ENCODE data around the gene ATP8B1. TPM values are rescaled to one million over a fixed set of nuclear protein-coding genes. Genes with fewer than 3 reads are reported as not detected.

Gene ATP8B1
- total and polyA plus RNA-seq, 2 experiments from 2014 or later = 1.7 to 3.0 TPM

DNA sequence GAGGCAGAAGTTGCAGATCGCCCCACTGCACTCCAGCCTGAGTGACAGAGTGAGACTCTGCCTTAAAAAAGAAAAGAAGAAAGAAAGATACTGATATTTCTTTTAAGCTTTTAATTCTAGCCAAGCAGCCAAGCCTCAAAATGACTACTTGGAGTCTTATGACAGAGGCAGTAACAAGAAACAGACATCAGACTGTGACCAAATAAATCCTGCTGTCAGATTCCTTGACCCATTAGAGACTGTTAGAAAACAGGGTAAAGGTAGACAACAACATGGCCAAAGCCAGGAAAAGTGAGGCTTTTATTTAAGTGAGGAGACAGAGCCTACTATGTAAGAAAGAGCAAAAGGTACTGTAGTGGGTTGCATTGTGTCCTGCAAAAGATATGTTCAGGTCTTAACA, 98.1 kb downstream of the ATP8B1 start (continued):
- TF ChIP-seq, protein P1, sequence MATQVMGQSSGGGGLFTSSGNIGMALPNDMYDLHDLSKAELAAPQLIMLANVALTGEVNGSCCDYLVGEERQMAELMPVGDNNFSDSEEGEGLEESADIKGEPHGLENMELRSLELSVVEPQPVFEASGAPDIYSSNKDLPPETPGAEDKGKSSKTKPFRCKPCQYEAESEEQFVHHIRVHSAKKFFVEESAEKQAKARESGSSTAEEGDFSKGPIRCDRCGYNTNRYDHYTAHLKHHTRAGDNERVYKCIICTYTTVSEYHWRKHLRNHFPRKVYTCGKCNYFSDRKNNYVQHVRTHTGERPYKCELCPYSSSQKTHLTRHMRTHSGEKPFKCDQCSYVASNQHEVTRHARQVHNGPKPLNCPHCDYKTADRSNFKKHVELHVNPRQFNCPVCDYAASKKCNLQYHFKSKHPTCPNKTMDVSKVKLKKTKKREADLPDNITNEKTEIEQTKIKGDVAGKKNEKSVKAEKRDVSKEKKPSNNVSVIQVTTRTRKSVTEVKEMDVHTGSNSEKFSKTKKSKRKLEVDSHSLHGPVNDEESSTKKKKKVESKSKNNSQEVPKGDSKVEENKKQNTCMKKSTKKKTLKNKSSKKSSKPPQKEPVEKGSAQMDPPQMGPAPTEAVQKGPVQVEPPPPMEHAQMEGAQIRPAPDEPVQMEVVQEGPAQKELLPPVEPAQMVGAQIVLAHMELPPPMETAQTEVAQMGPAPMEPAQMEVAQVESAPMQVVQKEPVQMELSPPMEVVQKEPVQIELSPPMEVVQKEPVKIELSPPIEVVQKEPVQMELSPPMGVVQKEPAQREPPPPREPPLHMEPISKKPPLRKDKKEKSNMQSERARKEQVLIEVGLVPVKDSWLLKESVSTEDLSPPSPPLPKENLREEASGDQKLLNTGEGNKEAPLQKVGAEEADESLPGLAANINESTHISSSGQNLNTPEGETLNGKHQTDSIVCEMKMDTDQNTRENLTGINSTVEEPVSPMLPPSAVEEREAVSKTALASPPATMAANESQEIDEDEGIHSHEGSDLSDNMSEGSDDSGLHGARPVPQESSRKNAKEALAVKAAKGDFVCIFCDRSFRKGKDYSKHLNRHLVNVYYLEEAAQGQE (IDR thresholded peaks at IDR 0.05; ENCODE audit: unreplicated experiment) = no peak

DNA sequence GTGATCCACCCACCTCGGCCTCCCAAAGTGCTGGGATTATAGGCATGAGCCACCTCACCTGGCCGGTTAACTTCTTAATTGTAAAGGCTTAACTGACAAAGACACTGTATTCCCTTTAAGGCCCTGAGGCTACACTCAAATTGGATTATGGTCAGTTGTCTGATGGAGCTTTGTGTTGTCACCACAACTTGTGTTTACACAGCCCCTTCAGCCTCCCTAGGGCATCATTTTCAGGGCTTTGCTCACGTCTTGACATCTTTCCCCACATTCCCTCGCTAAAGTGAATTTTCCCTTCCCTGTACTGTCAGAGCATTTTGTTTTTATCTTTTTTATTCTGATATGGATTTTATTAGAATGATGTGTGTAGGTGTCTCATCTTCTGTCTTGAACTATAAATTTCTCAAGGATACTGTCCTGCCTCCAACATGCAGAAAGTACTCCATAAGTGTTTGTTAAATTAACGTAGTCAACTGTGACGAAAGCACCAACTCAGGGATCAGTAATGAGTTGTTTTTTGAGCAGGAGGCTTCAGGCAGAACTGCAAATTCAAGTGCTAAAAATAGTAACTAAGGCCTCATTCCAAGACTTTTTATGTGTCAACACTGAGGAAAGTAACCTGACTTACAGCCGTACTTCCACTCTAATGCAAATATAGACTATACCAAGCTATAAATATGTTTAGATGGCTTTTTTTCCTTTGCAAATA, 104.4 kb downstream of the ATP8B1 start:
- peaks cover 3% of the 10 kb centered on the region for H3K27me3 Mint-ChIP-seq (ENCODE audit: insufficient read depth, low read depth, poor library complexity)
- DNase-seq (ENCODE audit: low spot score) (no peak), ATAC-seq (no peak)
- Histone ChIP-seq H3K27ac (ENCODE audit: low read depth) (no peak overlapping the region), H3K9me2 (ENCODE audit: insufficient read depth) (no peaks in the 10 kb centered on the region), H3K4me1 (ENCODE audit: insufficient read depth) (no peaks in the 10 kb centered on the region), H3K4me3 (no peak overlapping the region), H3F3A (replicated peaks; ENCODE audit: low read depth) (no peaks in the 10 kb centered on the region), H3K36me3 (ENCODE audit: insufficient read depth) (no peaks in the 10 kb centered on the region), H3K27me3 (ENCODE audit: insufficient read depth) (no peaks in the 10 kb centered on the region), H3K4me2 (no peak overlapping the region), H2AFZ (no peak overlapping the region), H3K79me2 (replicated peaks; ENCODE audit: insufficient read depth) (no peaks in the 10 kb centered on the region), H4K20me1 (replicated peaks; ENCODE audit: insufficient read depth) (no peaks in the 10 kb centered on the region)
- H3K9me3 Mint-ChIP-seq = no peaks in the 10 kb centered on the region
- no peaks in the 10 kb centered on the region for H3K36me3 Mint-ChIP-seq (ENCODE audit: low read depth)
- no peak overlapping the region for H3K27ac Mint-ChIP-seq
- H3K4me3 Mint-ChIP-seq = no peak overlapping the region
- no peaks in the 10 kb centered on the region; the same call in 2 of the 3 replicates for H3K4me1 Mint-ChIP-seq
- TF ChIP-seq EZH2phosphoT487 (IDR thresholded peaks at IDR 0.05; ENCODE audit: unreplicated experiment) (no peak), POLR2AphosphoS5 (IDR thresholded peaks at IDR 0.05; ENCODE audit: low read depth) (no peak), ZNF331 (CRISPR knock-in tag; IDR thresholded peaks at IDR 0.05; ENCODE audit: low read depth) (no peak), NANOG (IDR thresholded peaks at IDR 0.05; ENCODE audit: borderline replicate concordance) (no peak), JUNB (IDR thresholded peaks at IDR 0.05; ENCODE audit: unreplicated experiment) (no peak), EZH2 (IDR thresholded peaks at IDR 0.05; ENCODE audit: low read depth, unreplicated experiment) (no peak), CREB1 (CRISPR knock-in tag; IDR thresholded peaks at IDR 0.05; ENCODE audit: low read depth) (no peak), STAT1 (IDR thresholded peaks at IDR 0.05; ENCODE audit: unreplicated experiment) (no peak)
- TF ChIP-seq, protein P2, sequence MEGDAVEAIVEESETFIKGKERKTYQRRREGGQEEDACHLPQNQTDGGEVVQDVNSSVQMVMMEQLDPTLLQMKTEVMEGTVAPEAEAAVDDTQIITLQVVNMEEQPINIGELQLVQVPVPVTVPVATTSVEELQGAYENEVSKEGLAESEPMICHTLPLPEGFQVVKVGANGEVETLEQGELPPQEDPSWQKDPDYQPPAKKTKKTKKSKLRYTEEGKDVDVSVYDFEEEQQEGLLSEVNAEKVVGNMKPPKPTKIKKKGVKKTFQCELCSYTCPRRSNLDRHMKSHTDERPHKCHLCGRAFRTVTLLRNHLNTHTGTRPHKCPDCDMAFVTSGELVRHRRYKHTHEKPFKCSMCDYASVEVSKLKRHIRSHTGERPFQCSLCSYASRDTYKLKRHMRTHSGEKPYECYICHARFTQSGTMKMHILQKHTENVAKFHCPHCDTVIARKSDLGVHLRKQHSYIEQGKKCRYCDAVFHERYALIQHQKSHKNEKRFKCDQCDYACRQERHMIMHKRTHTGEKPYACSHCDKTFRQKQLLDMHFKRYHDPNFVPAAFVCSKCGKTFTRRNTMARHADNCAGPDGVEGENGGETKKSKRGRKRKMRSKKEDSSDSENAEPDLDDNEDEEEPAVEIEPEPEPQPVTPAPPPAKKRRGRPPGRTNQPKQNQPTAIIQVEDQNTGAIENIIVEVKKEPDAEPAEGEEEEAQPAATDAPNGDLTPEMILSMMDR (conservative IDR thresholded peaks at IDR 0.05; ENCODE audit: low read depth in 2 of 2) = no peak
- TF ChIP-seq, protein P3, sequence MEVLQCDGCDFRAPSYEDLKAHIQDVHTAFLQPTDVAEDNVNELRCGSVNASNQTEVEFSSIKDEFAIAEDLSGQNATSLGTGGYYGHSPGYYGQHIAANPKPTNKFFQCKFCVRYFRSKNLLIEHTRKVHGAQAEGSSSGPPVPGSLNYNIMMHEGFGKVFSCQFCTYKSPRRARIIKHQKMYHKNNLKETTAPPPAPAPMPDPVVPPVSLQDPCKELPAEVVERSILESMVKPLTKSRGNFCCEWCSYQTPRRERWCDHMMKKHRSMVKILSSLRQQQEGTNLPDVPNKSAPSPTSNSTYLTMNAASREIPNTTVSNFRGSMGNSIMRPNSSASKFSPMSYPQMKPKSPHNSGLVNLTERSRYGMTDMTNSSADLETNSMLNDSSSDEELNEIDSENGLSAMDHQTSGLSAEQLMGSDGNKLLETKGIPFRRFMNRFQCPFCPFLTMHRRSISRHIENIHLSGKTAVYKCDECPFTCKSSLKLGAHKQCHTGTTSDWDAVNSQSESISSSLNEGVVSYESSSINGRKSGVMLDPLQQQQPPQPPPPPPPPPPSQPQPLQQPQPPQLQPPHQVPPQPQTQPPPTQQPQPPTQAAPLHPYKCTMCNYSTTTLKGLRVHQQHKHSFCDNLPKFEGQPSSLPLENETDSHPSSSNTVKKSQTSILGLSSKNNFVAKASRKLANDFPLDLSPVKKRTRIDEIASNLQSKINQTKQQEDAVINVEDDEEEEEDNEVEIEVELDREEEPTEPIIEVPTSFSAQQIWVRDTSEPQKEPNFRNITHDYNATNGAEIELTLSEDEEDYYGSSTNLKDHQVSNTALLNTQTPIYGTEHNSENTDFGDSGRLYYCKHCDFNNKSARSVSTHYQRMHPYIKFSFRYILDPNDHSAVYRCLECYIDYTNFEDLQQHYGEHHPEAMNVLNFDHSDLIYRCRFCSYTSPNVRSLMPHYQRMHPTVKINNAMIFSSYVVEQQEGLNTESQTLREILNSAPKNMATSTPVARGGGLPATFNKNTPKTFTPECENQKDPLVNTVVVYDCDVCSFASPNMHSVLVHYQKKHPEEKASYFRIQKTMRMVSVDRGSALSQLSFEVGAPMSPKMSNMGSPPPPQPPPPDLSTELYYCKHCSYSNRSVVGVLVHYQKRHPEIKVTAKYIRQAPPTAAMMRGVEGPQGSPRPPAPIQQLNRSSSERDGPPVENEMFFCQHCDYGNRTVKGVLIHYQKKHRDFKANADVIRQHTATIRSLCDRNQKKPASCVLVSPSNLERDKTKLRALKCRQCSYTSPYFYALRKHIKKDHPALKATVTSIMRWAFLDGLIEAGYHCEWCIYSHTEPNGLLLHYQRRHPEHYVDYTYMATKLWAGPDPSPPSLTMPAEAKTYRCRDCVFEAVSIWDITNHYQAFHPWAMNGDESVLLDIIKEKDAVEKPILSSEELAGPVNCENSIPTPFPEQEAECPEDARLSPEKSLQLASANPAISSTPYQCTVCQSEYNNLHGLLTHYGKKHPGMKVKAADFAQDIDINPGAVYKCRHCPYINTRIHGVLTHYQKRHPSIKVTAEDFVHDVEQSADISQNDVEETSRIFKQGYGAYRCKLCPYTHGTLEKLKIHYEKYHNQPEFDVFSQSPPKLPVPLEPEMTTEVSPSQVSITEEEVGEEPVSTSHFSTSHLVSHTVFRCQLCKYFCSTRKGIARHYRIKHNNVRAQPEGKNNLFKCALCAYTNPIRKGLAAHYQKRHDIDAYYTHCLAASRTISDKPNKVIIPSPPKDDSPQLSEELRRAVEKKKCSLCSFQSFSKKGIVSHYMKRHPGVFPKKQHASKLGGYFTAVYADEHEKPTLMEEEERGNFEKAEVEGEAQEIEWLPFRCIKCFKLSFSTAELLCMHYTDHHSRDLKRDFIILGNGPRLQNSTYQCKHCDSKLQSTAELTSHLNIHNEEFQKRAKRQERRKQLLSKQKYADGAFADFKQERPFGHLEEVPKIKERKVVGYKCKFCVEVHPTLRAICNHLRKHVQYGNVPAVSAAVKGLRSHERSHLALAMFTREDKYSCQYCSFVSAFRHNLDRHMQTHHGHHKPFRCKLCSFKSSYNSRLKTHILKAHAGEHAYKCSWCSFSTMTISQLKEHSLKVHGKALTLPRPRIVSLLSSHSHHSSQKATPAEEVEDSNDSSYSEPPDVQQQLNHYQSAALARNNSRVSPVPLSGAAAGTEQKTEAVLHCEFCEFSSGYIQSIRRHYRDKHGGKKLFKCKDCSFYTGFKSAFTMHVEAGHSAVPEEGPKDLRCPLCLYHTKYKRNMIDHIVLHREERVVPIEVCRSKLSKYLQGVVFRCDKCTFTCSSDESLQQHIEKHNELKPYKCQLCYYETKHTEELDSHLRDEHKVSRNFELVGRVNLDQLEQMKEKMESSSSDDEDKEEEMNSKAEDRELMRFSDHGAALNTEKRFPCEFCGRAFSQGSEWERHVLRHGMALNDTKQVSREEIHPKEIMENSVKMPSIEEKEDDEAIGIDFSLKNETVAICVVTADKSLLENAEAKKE (CRISPR knock-in tag; IDR thresholded peaks at IDR 0.05) = no peak
- TF ChIP-seq, protein P4, sequence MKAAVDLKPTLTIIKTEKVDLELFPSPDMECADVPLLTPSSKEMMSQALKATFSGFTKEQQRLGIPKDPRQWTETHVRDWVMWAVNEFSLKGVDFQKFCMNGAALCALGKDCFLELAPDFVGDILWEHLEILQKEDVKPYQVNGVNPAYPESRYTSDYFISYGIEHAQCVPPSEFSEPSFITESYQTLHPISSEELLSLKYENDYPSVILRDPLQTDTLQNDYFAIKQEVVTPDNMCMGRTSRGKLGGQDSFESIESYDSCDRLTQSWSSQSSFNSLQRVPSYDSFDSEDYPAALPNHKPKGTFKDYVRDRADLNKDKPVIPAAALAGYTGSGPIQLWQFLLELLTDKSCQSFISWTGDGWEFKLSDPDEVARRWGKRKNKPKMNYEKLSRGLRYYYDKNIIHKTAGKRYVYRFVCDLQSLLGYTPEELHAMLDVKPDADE (IDR thresholded peaks at IDR 0.05) = no peak
